Calu3 (cell line): ENCODE measurements around the gene KCNAB1. TPM values are rescaled to one million over a fixed set of nuclear protein-coding genes. Genes with fewer than 3 reads are reported as not detected.
"Not testable (repeated sequence)": the region's sequence is repeated elsewhere in the genome, so short reads cannot be mapped to it uniquely, and the experiment has no call there.

ENCODE experiments used
- BruUV-seq: library from RNA; stranded (reverse); fragments of 400-500 nt; replicated peaks from 2 replicates; lab custom pipeline; 2021; lab: Mats Ljungman, UMichigan
- CTCF ChIA-PET: fragments of 300-600 bp; sonication (Branson Sonifier 250); formaldehyde crosslinking; loops from one replicate; lab custom pipeline; 2022; ENCODE audit warnings: antibody characterized with exemption; lab: Charles Lee
- DNase-seq: peaks from one replicate; pipeline ENCODE4 v3.0.0; 2022
- H3K27ac Mint-ChIP-seq: one replicate; pipeline ENCODE4 v1.8.0; 2022; ENCODE audit warnings: mixed read lengths; ENCODE audit not compliant: unreplicated experiment
- H3K27me3 Mint-ChIP-seq: one replicate; pipeline ENCODE4 v1.8.0; 2022; ENCODE audit warnings: mixed read lengths; ENCODE audit not compliant: unreplicated experiment
- H3K36me3 Mint-ChIP-seq: one replicate; pipeline ENCODE4 v1.8.0; 2022; ENCODE audit warnings: mild to moderate bottlenecking, moderate library complexity, mixed read lengths; ENCODE audit not compliant: insufficient read depth, unreplicated experiment
- H3K4me1 Mint-ChIP-seq: one replicate; pipeline ENCODE4 v1.8.0; 2022; ENCODE audit warnings: mild to moderate bottlenecking, low read depth, mixed read lengths; ENCODE audit not compliant: unreplicated experiment
- H3K4me3 Mint-ChIP-seq: one replicate; pipeline ENCODE4 v1.8.0; 2022; ENCODE audit warnings: mild to moderate bottlenecking, low read depth, moderate library complexity, mixed read lengths; ENCODE audit not compliant: unreplicated experiment
- H3K9me3 Mint-ChIP-seq: one replicate; pipeline ENCODE4 v1.8.0; 2022; ENCODE audit warnings: low read depth, mixed read lengths; ENCODE audit not compliant: unreplicated experiment
- intact Hi-C: fragments of 100-400 bp; cut with micrococcal nuclease; formaldehyde crosslinking; loops from one replicate; pipeline ENCODE4 v1.10.0; 2022; ENCODE audit not compliant: unreplicated experiment
- total RNA-seq: library from RNA; stranded (reverse); gene quantifications from 2 replicates; pipeline ENCODE4 v1.2.3, GENCODE V29; 2022
- TF ChIP-seq, protein P1 (sequence below): fragments of 200-600 bp; IDR thresholded peaks from one replicate; pipeline ENCODE4 v1.8.0; 2022; ENCODE audit warnings: antibody characterized with exemption; ENCODE audit not compliant: unreplicated experiment

KCNAB1 gene
- total RNA-seq, 1 experiment from 2014 or later, result 1.6 TPM

DNA sequence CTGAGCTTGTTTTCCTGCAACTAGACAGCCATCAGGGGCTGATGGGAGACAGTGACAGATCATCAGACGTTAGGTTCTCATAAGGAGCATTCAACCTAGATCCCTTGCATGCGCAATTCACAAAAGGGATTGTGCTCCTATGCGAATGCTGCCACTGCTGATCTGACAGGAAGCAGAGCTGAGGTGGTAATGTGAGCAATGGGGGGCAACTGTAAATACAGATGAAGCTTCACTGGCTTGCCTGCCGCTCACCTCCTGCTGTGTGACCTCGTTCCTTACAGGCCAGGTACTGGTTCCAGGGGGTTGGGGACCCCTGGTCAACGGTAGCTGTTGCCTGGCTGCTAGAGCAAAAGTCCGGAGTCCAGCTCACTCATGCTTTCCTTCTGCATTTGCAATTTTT is 26.4 kb upstream of the KCNAB1 start:
- BruUV-seq, result no TSS peak
- TF ChIP-seq, protein P1, sequence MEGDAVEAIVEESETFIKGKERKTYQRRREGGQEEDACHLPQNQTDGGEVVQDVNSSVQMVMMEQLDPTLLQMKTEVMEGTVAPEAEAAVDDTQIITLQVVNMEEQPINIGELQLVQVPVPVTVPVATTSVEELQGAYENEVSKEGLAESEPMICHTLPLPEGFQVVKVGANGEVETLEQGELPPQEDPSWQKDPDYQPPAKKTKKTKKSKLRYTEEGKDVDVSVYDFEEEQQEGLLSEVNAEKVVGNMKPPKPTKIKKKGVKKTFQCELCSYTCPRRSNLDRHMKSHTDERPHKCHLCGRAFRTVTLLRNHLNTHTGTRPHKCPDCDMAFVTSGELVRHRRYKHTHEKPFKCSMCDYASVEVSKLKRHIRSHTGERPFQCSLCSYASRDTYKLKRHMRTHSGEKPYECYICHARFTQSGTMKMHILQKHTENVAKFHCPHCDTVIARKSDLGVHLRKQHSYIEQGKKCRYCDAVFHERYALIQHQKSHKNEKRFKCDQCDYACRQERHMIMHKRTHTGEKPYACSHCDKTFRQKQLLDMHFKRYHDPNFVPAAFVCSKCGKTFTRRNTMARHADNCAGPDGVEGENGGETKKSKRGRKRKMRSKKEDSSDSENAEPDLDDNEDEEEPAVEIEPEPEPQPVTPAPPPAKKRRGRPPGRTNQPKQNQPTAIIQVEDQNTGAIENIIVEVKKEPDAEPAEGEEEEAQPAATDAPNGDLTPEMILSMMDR, result no peak
- H3K4me1 Mint-ChIP-seq, result no peaks in the 10 kb centered on the region
- no peak overlapping the region for H3K27ac Mint-ChIP-seq
- H3K4me3 Mint-ChIP-seq, result no peak overlapping the region
- CTCF ChIA-PET, result interaction anchor here (0.5 kb wide), 1 partner anchor 50 kb away, joined by 3 read pairs; no protein-coding TSS in a partner anchor
- H3K27me3 Mint-ChIP-seq, result peaks cover 37% of the 10 kb centered on the region
- no peaks in the 10 kb centered on the region for H3K36me3 Mint-ChIP-seq
- H3K9me3 Mint-ChIP-seq, result no peaks in the 10 kb centered on the region
- intact Hi-C loops, result no loop called here
- no peak for DNase-seq

GRCh38 chr3:156094391-156094790 is 26.0 kb upstream of the KCNAB1 start:
- no peaks in the 10 kb centered on the region for H3K9me3 Mint-ChIP-seq
- CTCF ChIA-PET, result interaction anchor here (0.5 to 0.9 kb wide), 2 partner anchors 34 to 50 kb away, joined by 3 to 4 read pairs; no protein-coding TSS in a partner anchor
- H3K36me3 Mint-ChIP-seq, result no peaks in the 10 kb centered on the region
- DNase-seq, result no peak
- TF ChIP-seq, protein P1, result no peak
- H3K27ac Mint-ChIP-seq, result no peak overlapping the region
- no peak overlapping the region for H3K4me3 Mint-ChIP-seq
- H3K27me3 Mint-ChIP-seq, result peaks cover 37% of the 10 kb centered on the region
- no peaks in the 10 kb centered on the region for H3K4me1 Mint-ChIP-seq
- intact Hi-C loops, result no loop called here
- BruUV-seq, result no TSS peak

- H3K4me3 Mint-ChIP-seq, H3K4me1 Mint-ChIP-seq, H3K36me3 Mint-ChIP-seq, CTCF ChIA-PET, H3K9me3 Mint-ChIP-seq, BruUV-seq, intact Hi-C loops, H3K27ac Mint-ChIP-seq, DNase-seq: not testable (repeated sequence)
- H3K27me3 Mint-ChIP-seq, result peaks cover 32% of the 10 kb centered on the region
Observed at GRCh38 chr3:156095652-156096051, 24.7 kb upstream of the KCNAB1 start.

DNA sequence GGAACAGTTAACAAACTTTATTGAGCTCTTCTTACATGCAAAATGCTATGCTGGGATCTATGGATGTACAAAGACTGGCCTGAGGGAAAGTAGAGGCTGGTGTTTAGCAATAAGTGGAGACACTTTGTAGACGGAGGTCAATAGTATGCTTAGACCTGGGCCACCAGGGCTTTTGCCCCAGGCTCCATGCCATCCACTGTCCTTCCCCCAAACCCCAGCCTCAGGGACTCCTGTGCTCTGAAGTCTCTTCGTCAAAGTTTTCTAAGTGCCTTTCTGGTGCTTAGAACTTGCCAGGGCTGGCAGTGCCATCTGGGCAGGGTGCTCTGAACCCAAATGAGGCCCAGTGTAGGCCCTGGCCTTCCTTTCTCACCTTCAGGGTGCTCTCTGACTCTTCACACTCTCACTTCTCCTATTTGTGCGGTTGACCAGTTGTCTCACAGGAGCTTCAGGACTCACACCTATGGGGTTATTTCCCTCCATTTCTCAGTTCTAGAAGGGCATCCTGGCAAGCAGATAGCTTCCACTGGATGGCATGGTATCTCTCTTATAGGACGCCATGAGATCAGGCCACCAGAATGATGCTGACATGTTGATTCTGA is 21.8 kb upstream of the KCNAB1 start:
- BruUV-seq, result no TSS peak
- Mint-ChIP-seq H3K27ac (no peak overlapping the region), H3K4me1 (no peaks in the 10 kb centered on the region), H3K27me3 (peaks cover 28% of the 10 kb centered on the region), H3K9me3 (no peaks in the 10 kb centered on the region), H3K36me3 (no peaks in the 10 kb centered on the region), H3K4me3 (no peak overlapping the region)
- intact Hi-C loops, result no loop called here
- TF ChIP-seq, protein P1, result no peak
- DNase-seq, result no peak
- CTCF ChIA-PET, result no interaction called here

DNA sequence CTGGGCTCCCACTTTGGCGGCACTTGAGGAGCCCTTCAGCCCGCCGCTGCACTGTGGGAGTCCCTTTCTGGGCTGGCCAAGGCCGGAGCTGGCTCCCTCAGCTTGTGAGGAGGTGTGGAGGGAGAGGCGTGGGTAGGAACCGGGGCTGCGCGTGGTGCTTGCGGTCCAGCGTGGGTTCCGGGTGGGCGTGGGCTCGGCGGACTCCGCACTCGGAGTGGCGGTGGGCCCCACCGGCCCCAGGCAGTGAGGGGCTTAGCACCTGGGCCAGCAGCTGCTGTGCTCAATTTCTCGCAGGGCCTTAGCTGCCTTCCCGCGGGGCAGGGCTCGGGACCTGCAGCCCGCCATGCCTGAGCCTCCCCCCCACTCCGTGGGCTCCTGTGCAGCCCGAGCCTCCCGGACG is 21.0 kb upstream of the KCNAB1 start:
- H3K9me3 Mint-ChIP-seq, H3K4me3 Mint-ChIP-seq, BruUV-seq, H3K27ac Mint-ChIP-seq, H3K4me1 Mint-ChIP-seq, H3K36me3 Mint-ChIP-seq, DNase-seq, intact Hi-C loops, CTCF ChIA-PET: not testable (repeated sequence)
- peaks cover 36% of the 10 kb centered on the region for H3K27me3 Mint-ChIP-seq

DNA sequence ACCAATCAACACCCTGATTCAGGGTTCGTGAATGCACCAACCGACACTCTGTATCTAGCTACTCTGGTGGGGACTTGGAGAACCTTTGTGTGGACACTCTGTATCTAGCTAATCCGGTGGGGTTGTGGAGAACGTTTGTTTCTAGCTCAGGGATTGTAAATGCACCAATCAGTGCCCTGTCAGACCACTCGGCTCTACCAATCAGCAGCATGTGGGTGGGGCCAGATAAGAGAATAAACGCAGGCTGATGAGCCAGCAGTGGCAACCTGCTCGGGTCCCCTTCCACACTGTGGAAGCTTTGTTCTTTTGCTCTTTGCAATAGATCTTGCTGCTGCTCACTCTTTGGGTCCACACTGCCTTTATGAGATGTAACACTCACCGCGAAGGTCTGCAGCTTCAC is 20.4 kb upstream of the KCNAB1 start:
- DNase-seq, intact Hi-C loops, H3K9me3 Mint-ChIP-seq, H3K27ac Mint-ChIP-seq, CTCF ChIA-PET, H3K4me1 Mint-ChIP-seq, BruUV-seq, H3K4me3 Mint-ChIP-seq, H3K36me3 Mint-ChIP-seq: not testable (repeated sequence)
- peaks cover 43% of the 10 kb centered on the region for H3K27me3 Mint-ChIP-seq
